Right cardiac atrium (tissue), 5 donors: ENCODE results near the gene CARS1. TPM values are rescaled to one million over a fixed set of nuclear protein-coding genes. Genes with fewer than 3 reads are reported as not detected.
A peak's percentile ranks its signal among the peaks of the same experiment; 100 is the strongest.
"Not testable (repeated sequence)": the region's sequence is repeated elsewhere in the genome, so short reads cannot be mapped to it uniquely, and the experiment has no call there.

Experiments used
- ATAC-seq, 2 donors: fragments of 200-7000 bp; cut with Tn5 transposase; one replicate each; pipeline versions ENCODE4 v1.8.0 to v1.9.1; 2020; ENCODE audit warnings: moderate library complexity in 2 of 2, mild to moderate bottlenecking in 1 of 2
- DNase-seq, 3 donors: peaks; one replicate each; pipeline ENCODE4 v3.0.0-alpha.2; 2020
- H3K27ac ChIP-seq: one replicate; pipeline ENCODE4 v1.5.1; 2013; ENCODE audit warnings: mild to moderate bottlenecking, low read length, control low read depth, moderate library complexity
- H3K27me3 ChIP-seq: one replicate; pipeline ENCODE4 v1.6.1; 2013; ENCODE audit not compliant: control insufficient read depth, insufficient read depth
- H3K4me1 ChIP-seq: one replicate; pipeline ENCODE4 v1.6.1; 2013; ENCODE audit warnings: low read length; ENCODE audit not compliant: control insufficient read depth, insufficient read depth
- H3K4me3 ChIP-seq: one replicate; pipeline ENCODE4 v1.5.1; 2013; ENCODE audit warnings: low read length, control low read depth
- H3K9me3 ChIP-seq: one replicate; pipeline ENCODE4 v1.6.1; 2013; ENCODE audit warnings: low read length; ENCODE audit not compliant: control insufficient read depth
- WGBS: extraction: QIAGEN DNeasy Blood & Tissue Kit; methylation state at CpG from one replicate; pipeline ENCODE4 v1.1.7; 2013; 5-methylcytosine and 5-hydroxymethylcytosine counted together
- intact Hi-C, 4 donors: fragments of 100-400 bp; cut with DNase I; formaldehyde crosslinking; loops; one replicate each; pipeline versions ENCODE4 v1.11.0 to v1.14.0; 2022 to 2023
- polyA plus RNA-seq: library from polyadenylated mRNA; stranded (reverse); fragments of 200-250 nt; gene quantifications from one replicate; pipeline ENCODE4 v1.2.3, GENCODE V29; 2013
- total RNA-seq, 4 donors: library from RNA; stranded (reverse); fragmentation: NEBNext Ultra II Directional; extraction: Animal tissue kit (Norgen Biotek cat#: 25700); gene quantifications; one replicate each; pipeline ENCODE4 v1.2.1, GENCODE V29; 2021
- donor health status: healthy with polysubstance abuse.
- donor health status: DM: no; HTN: yes; CAD: no.
- donor health status: DM: no; HTN: no; CAD: no.
- donor health status: DM: no; HTN: yes; CAD: no; lungs with severe emphysema.
- donor health status: DM: yes; HTN: yes; CAD: no.

Gene CARS1
- total and polyA plus RNA-seq, 5 donors, result 10.8 to 18.8 (median 16.2) TPM

DNA sequence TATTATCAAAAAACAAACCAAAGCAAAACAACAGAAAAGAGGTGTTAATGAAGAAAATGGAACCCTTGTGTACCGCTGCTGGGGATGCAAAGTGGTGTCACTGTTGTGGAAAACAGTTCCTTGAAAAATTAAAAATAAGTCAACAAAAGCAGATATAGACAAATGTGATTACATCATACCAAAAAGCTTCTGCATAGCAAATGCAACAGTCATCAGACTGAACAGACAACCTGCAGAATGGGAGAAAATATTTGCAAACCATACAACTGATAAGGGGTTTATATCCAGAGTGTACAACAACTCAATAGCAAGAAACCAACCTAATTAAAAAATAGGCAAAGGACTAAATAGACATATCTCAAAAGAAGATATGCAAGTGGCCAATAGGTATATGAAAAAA, 22.9 kb upstream of the CARS1 start:
- intact Hi-C loops, result no loop called here
- Histone ChIP-seq H3K27me3 (no peaks in the 10 kb centered on the region), H3K4me3 (no peak overlapping the region), H3K4me1 (no peaks in the 10 kb centered on the region), H3K9me3 (no peaks in the 10 kb centered on the region), H3K27ac (no peak overlapping the region)
- WGBS, result 87% methylated on average over 1 of the region's 1 CpG
- ATAC-seq, result no peak
- no peak for DNase-seq

- Histone ChIP-seq H3K4me1 (no peaks in the 10 kb centered on the region), H3K4me3 (no peak overlapping the region), H3K9me3 (no peaks in the 10 kb centered on the region), H3K27me3 (no peaks in the 10 kb centered on the region), H3K27ac (no peak overlapping the region)
- WGBS, result 83% methylated on average over 16 of the region's 16 CpGs
- no peak for DNase-seq
- intact Hi-C loops, result no loop called here
- no peak for ATAC-seq
Observed at GRCh38 chr11:3077846-3078440, 20.7 kb upstream of the CARS1 start.

GRCh38 chr11:3077189-3077836, 20.1 kb upstream of the CARS1 start:
- no peak for DNase-seq
- Histone ChIP-seq H3K9me3 (no peaks in the 10 kb centered on the region), H3K4me1 (no peaks in the 10 kb centered on the region), H3K27ac (no peak overlapping the region), H3K4me3 (no peak overlapping the region), H3K27me3 (no peaks in the 10 kb centered on the region)
- intact Hi-C loops, result no loop called here
- ATAC-seq, result no peak
- WGBS, result 87% methylated on average over 11 of the region's 11 CpGs

DNA sequence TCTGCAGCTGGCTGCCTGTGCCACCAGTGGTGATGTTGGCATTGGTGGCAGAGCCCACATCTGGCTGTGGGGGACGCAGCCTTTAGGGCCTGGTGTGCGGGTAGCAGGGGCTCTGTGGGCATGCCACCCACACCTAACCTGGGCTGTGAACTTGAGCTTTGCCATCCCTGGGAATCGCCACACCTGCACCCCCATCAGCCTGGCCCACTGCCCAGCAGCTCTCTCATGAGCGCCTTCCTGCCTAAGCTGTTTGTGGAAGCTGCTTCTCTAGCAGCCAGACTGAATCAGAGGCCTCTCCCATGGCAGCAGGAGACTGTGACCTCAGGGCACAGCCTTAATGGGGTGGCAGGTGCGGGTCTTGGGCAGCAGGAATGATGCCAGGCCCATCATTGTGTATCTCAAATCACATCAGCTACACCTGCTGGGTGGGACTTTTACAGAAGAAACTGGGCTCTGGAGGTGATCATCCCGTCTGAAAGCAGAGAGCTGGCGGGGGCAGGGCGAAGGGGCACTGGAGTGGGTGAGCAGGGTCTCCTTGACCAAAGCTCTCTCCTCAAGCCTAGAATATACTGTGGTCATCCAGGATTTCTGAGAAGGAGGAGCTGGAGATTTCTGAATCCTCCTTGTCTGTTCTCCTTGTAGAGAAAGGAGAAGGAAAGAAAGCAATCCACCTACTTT, 17.8 kb upstream of the CARS1 start:
- peak; percentile 35 to 38 for ATAC-seq
- WGBS, result 67% methylated on average over 8 of the region's 8 CpGs
- no peaks in the 10 kb centered on the region for H3K9me3 ChIP-seq
- H3K4me3 ChIP-seq, result no peak overlapping the region
- DNase-seq, result peak in 1 of 3 donors; percentile 66
- H3K27me3 ChIP-seq, result no peaks in the 10 kb centered on the region
- H3K27ac ChIP-seq, result no peak overlapping the region
- H3K4me1 ChIP-seq, result no peaks in the 10 kb centered on the region
- intact Hi-C loops, result no loop called here

DNA sequence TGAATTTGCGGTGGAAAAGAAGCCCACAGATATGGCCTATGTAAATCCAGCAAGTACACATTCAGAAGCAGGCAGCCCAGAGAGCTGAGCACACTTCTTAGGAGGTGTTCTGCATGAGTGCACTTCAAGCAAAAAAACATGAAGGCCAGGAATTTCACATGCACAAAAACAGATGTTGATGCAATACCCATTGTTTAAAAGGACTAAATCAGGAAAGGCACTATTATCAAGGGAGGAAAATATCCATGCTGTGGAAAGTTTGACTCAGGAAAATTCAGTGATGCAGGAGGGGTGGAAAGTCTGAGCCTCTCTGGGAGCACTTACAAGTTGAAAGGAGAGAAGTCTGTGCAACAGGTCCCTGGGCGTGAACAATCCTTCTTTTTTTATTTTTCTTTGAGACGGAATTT, 15.8 kb upstream of the CARS1 start:
- intact Hi-C loops, result no loop called here
- no peaks in the 10 kb centered on the region for H3K9me3 ChIP-seq
- no peak overlapping the region for H3K4me3 ChIP-seq
- 66% methylated on average over 3 of the region's 3 CpGs for WGBS
- H3K27ac ChIP-seq, result peak overlapping the region; percentile 62
- no peaks in the 10 kb centered on the region for H3K27me3 ChIP-seq
- ATAC-seq (peak; percentile 84 to 97), DNase-seq (no peak)
- H3K4me1 ChIP-seq, result no peaks in the 10 kb centered on the region

GRCh38 chr11:3069425-3069824, 12.2 kb upstream of the CARS1 start:
- Histone ChIP-seq H3K27me3 (no peaks in the 10 kb centered on the region), H3K4me1 (no peaks in the 10 kb centered on the region), H3K27ac (no peak overlapping the region), H3K9me3 (no peaks in the 10 kb centered on the region), H3K4me3 (no peak overlapping the region)
- 78% methylated on average over 7 of the region's 8 CpGs for WGBS
- intact Hi-C loops, result no loop called here
- no peak for ATAC-seq
- no peak for DNase-seq

GRCh38 chr11:3066308-3066707, 9.1 kb upstream of the CARS1 start:
- H3K27me3 ChIP-seq, intact Hi-C loops, DNase-seq, H3K27ac ChIP-seq, ATAC-seq, H3K9me3 ChIP-seq, H3K4me1 ChIP-seq, H3K4me3 ChIP-seq: not testable (repeated sequence)
- 91% methylated on average over 3 of the region's 3 CpGs for WGBS

GRCh38 chr11:3064709-3065108, 7.5 kb upstream of the CARS1 start:
- H3K4me1 ChIP-seq, H3K9me3 ChIP-seq, ATAC-seq, DNase-seq, intact Hi-C loops, H3K27ac ChIP-seq, H3K27me3 ChIP-seq, H3K4me3 ChIP-seq: not testable (repeated sequence)
- WGBS, result 85% methylated on average over 6 of the region's 6 CpGs

- intact Hi-C loops, H3K27me3 ChIP-seq, H3K4me3 ChIP-seq, H3K27ac ChIP-seq, ATAC-seq, H3K4me1 ChIP-seq, H3K9me3 ChIP-seq: not testable (repeated sequence)
- DNase-seq, result peak in 1 of 3 donors; percentile 17
- WGBS, result 69% methylated on average over 8 of the region's 8 CpGs
Observed at GRCh38 chr11:3063876-3064275, 6.7 kb upstream of the CARS1 start.

GRCh38 chr11:3063432-3063831, 6.2 kb upstream of the CARS1 start:
- ATAC-seq, H3K4me1 ChIP-seq, H3K27ac ChIP-seq, H3K4me3 ChIP-seq, DNase-seq, H3K27me3 ChIP-seq, H3K9me3 ChIP-seq, intact Hi-C loops: not testable (repeated sequence)
- 84% methylated on average over 4 of the region's 4 CpGs for WGBS

DNA sequence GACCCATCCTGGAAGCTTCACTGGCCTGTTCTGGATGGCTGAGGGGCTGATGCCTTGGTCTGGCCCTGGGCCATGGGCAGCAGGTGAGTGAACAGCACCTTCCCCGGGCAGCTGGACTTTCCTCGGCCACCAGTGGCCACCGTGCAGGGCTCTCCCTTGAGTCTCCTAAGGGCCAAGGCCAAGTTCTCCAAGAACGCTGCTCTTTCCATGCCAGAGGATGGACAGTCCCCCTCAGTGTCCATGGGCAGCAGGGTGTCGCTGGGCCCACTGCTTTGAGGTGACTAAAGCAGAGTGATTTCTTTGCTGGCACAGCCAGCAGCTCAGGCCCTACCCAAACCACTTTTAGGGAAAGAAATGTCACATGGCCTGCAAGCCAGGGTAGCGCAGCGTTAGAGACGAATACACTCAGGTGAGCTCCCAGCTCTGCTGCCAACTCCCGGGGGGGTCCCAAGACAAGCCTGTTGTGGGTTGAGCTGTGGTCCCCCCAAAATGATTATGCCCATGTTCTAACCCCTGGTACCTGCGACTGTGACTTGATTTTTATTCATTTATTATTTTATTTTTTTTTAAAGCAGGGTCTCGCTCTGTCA, 3.3 kb upstream of the CARS1 start:
- WGBS, result 91% methylated on average over 11 of the region's 11 CpGs
- intact Hi-C loops, result no loop called here
- Histone ChIP-seq H3K27me3 (no peaks in the 10 kb centered on the region), H3K27ac (no peak overlapping the region), H3K9me3 (no peaks in the 10 kb centered on the region), H3K4me1 (peaks cover 3% of the 10 kb centered on the region), H3K4me3 (no peak overlapping the region)
- DNase-seq (peak in 1 of 3 donors; percentile 43), ATAC-seq (no peak)
